Measurements from ENCODE around the gene ATP1A3.
"Not testable (repeated sequence)": the region's sequence is repeated elsewhere in the genome, so short reads cannot be mapped to it uniquely, and the experiment has no call there.

The ATP1A3 gene

DNA sequence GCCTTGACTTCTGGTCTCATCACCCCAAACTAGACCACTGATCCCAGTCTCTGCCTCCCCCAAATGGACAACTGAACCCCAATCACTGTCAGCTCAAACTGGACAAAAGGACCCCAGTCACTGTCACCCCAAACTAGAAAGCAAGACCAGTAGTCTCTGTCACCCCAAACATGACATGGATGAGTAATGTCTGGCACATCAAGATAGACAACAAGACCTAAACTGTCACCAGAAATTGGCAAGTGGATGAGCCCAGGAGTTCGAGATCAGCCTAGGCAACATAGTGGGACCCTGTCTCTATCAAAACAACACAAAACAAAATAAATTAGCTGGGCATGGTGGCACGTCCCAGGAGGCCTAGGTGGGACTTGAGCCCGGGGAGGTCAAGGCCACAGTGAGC lies 46.9 kb downstream of the ATP1A3 start:
- no peak for DNase-seq (ENCODE audit: low read depth, low spot score)

DNA sequence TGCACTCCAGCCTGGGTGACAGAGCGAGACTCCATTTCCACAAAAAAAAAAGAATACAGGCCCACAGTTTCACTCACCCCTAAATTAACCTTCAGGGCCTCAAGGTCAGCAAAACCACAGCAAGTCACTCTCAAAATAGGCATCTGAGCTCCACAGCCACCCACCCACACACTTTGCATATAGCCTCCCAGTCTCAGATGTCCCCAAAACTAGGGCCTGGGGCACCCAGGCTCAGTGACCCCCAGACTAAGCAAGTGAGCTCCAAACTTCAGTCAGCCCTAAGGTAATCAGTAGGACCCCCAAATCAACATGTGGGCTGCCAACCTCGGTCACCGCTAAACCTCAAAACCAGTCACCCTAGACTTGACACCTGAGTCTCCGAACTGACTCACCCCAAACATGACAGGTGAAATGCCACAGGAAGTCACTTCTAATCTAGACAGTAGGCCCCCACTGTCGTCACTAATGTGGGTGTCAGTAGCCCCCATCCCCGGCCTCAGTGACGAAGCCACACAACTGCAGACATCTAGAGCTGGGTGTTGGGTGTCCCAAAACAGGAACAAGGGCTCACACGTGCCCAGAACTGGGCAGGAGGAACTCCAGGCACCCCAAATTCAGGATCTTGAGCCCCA lies 48.8 kb downstream of the ATP1A3 start:
- no peak for DNase-seq (ENCODE audit: low read depth, low spot score)

DNA sequence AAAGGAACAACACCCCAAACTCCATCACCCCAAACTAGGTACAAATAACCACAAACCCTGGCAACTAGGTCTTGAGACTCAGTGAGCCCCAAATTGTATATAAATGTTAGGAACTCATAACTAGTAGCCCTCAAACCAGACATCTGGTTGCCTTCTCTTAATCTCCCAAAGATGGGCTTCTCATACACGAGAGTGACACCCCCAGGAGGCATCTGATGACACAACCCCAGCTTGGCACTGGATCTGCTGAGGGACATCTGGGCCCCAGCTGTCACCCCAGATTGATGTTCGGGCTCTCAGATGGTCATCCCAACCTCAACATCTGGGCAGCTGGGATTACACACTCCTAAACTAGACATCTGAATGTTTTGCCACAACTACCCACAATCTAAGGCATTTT lies 49.7 kb downstream of the ATP1A3 start:
- no peak for DNase-seq (ENCODE audit: low read depth, low spot score)

DNA sequence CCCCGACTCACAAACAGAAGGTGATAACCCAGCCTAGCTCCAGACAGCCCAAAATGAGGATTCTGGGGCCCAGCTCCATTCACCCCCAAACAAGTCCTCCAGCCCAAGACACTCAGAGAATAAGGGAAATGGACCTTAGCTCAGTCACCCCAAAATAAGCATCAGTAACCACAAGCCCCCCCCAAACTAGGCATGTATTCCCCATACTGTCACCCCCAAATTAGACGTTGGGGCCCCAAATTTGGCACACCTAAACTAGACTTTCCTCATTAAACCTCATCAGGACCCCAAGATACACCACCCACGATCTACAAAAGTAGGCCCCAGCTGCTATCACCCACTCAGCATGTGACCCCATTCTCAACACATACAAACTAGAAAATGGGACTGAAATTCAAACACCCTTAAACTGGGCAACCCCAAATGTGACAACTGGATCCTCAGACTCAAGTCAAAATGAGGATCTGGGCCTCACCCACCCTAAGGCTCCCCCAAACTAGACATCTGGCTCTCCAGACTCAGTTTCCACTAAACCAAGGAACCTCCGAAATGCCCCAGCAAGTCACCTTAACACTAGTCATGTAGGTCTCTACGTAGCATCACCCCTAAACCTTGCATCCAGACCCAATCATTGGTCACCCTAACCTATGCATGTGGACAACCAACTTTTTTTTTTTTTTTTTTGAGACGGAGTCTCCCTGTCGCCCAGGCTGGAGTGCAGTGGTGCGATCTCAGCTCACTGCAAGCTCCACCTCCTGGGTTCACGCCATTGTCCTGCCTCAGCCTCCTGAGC lies 52.4 kb downstream of the ATP1A3 start:
- no peak for DNase-seq (ENCODE audit: low read depth, low spot score)

DNA sequence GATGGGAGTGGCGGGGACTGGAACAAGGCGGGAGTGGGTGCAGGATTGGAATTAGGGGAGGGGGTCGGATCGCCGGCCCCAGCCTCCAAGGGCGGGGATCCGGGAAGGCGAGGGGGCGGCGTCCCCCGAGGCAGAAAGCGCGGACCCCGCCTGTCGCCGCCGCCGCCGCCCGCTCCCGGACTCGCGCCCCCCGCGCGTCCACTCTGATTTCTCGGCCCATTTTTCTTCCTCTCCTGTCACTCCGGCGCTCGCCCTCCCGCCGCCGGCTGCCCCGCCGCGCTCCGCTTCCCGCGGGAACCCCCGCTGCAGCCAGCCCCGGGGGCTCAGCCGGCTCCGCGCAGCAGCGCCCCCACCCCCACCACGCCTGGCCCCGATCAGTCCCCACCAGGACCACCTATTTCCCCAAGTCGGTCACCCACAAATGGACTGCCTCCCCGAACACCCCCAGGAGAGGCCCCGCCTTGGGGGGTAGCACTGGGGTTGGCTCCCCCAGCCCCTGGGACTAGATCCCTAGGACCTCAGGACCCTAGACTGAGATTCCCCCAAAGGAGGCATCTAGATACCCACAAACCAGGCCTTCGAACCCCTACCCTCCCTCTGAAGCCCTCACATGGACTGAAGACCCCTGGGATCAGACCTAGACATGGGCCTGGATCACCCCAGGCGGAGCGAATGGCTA lies 53.2 kb downstream of the ATP1A3 start:
- no peak for DNase-seq (ENCODE audit: low read depth, low spot score)

DNA sequence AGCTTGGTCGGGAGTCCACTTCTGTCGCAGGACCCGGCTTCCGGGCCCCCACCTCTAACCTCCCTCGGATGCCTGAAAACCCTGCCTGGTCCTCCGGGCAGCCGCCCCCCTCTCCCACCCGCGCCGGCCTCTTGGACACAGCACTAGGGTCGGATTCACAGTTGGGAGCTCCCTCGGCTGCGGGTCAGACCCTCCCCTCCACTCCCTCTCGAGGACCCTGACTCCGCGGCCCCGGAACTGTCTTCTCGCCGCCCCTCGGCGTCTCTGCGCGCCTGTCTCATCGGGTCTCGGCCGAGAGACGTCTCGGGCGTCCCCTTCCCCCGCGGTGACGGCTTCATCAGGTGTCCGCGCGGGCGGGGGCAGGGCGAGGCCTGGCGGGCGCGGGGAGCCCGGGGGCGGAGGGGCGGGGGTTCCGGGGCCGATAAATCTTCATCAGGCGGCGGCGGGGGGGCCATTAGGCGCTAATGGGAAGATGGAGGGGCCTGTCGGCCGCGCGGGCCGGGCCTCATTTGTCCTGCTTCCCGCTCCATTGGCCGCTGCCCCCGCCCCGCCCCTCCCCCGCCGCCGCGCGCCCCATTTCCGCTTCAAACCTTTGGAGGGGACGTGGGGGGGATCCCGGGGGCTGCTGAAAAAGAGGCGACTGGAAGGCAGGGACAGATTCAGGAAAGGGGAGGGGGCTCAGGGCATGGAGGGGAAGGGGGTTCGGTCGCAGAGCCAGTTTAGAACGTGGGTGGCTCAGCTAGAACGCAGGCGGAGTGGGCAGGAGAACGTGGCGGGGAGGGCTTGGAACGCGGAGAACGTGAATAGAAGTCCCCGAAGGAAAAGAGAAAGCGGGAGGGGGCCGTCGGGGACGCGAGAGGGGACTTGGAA lies 53.9 kb downstream of the ATP1A3 start:
- no peak for DNase-seq (ENCODE audit: low read depth, low spot score)

DNA sequence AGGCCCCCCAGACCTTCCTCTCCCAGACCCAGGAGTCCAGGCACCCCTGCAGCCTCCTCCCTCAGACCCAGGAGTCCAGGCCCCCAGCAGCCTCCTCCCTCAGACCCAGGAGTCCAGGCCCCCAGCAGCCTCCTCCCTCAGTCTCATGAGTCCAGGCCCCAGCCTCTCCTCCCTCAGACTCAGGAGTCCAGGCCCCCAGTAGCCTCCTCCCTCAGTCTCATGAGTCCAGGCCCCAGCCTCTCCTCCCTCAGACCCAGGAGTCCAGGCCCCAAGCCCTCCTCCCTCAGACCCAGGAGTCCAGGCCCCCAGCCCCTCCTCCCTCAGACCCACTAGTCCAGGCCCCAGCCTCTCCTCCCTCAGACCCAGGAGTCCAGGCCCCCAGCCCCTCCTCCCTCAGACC lies 54.8 kb downstream of the ATP1A3 start:
- not testable (repeated sequence) for DNase-seq (ENCODE audit: low read depth, low spot score)

DNA sequence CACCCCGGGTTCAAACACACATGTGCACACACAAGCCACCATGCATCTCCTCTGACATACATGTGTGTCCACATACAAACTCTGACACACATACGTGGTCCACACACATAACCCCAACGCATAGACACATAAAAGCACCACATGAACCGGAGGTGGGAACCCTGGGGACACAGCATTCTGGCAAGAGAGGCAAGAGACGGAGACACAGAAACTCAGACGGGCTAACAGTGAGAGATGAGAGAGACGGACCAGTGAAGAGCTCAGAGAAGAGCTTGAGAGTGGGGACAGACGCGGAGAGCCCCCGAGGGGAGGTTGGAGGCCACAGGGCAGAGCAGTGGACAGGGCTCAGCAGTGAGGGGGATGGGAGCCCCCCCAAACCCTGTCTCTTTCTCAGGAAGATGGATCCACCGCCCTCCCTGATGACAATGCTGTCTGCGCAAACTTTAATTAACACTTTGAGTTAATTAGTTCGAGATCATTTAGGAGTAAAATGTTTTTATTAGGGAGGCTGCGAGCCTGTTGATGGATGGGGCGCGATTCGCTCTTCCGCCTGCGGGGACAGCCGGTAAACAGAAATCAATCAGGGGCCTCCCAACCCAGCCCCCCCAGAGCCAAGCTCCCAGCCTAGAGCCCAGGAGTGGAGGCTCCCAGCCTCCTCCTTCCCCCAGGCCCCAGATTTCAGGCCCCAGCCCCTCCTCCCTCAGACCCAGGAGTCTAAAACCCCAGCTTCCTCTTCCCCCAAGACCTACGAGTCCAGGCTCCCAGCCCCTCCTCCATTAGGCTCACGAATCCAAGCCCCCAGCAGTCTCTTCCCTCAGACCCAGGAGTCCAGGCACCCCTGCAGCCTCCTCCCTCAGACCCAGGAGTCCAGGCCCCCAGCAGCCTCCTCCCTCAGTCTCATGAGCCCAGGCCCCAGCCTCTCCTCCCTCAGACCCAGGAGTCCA lies 56.2 kb downstream of the ATP1A3 start:
- DNase-seq (ENCODE audit: low read depth, low spot score) = no peak

DNA sequence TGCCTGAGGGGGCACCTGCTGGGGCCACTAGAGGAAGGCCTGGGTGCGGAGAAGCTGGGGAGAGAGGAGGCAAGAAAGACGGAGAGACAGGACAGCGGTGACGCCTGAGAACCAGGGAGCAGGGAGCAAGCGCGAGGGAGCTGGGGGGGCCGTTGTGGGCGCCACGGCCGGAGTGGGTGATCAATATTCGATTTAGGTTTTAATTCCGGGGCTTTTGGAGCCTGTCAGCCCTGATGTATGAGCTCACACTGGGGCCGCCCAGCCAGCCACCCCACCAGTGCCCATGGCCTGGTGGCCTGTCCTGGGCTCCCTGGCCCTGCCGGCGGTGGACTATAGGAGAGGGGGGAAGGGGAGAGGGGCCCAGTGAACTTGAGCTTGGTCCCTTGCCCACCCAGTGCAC lies 57.1 kb downstream of the ATP1A3 start:
- no peak for DNase-seq (ENCODE audit: low read depth, low spot score)

DNA sequence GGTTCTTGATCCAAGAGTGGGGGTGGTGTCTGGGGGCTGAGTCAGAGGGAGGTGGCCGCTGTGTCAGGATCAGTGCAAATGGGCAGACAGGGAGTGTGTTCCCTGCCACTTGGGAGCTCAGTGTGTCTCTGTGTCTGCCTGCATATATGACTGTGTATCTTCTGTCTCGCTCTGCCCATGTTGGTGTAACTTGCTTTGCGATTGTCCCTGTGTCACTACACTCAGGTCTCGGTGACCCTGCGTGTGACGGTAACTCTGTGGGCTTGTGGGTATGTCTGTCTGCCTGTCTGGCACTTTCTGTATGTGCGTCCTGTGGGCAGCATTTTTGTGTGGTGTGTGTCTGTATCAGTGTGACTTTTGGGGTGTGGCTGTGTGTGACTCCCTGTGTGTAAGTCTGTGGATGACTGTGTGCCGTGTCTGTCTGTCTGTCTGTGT lies 57.6 kb downstream of the ATP1A3 start:
- no peak for DNase-seq (ENCODE audit: low read depth, low spot score)

DNA sequence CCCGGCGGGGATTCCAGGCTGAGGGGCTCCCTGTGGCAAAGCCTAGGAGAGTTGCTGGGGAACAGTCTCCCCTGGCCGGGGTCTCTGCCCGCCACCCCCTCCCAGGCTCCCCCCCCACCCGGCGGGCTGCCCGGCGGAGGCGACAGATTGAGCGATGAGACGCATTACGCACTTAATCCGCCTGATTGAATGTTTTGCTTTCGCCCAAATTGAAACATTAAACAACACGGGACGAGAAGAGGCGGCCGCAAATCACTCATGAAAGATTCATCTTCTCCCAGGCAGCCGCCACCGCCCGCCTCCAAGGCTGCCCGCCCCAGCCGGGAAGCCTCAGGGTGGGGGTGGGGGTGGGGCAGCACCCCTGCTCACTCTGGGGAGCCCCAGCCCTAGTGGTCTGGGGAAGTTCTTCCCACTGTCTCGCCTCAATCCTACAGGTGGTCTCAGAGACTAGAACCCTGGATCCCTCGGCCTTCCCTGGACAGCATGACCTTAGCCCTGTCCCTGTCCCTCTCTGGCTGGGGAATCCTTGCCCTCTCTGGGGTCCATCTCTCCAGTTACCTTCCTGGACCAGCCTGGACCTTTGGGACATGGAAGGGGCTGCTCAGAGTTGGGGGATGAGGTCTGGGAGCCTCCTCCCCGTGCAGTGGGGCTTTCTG lies 58.1 kb downstream of the ATP1A3 start:
- no peak for DNase-seq (ENCODE audit: low read depth, low spot score)

DNA sequence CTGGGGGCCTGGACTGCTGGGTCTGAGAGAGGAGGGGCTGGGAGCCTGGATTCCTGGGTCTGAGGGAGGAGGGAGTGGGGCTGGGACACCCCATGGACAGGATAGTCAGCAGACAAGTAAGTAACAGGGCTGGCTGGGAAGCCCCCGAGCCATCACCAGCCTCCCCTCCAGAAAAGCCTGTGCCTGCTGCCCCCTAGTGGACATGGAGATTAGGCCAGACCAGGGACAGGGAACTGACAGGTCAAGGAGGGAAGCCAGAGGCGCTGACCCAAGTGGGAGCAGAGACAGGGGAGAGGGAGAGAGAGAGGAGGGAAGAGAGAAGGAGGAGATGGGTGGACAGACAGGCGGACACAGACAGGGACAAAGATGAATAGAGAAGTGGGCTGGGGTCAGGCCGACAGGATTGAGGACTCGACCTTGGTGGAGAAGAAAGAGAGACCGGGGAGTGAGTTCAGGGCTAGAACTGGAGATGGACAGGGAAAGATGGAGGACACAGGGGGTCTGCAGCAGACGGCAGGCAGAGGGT lies 59.1 kb downstream of the ATP1A3 start:
- DNase-seq (ENCODE audit: low read depth, low spot score) = peak; percentile 79

DNA sequence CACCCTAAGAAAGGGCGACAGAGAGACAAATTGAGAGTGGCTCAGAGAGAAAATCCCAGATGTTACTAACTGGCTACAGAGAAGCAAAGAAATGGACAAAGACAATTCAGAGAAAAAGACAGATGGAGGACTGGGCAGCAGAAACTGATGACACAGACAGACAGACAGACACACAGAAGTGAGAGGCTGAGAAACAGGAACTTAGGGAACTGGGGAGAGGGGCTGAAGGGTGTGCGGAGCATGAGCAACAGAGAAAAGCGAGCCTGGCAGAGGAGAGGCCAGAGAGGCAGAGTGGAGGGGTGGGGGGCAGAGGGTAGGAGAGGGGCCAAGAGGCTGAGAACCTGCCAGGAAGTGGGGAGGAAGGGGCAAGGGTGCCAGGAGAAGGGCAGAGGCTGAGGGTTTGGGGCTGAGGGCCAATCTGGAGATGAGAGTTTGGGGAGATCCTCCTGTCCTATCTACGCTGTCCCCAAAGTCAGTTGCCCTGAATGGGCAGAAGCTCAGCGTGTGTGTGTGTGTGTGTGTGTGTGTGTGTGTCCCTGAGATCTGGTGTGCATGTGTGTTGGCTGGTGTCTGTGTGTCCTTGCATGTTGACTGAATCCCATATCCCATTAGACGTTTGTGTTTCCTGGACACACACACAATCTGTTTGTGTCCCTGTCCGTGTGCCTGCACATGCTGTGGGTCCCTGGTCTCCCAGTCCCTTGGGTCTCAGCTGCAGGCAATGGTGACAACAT lies 60.2 kb downstream of the ATP1A3 start:
- no peak for DNase-seq (ENCODE audit: low read depth, low spot score)

DNA sequence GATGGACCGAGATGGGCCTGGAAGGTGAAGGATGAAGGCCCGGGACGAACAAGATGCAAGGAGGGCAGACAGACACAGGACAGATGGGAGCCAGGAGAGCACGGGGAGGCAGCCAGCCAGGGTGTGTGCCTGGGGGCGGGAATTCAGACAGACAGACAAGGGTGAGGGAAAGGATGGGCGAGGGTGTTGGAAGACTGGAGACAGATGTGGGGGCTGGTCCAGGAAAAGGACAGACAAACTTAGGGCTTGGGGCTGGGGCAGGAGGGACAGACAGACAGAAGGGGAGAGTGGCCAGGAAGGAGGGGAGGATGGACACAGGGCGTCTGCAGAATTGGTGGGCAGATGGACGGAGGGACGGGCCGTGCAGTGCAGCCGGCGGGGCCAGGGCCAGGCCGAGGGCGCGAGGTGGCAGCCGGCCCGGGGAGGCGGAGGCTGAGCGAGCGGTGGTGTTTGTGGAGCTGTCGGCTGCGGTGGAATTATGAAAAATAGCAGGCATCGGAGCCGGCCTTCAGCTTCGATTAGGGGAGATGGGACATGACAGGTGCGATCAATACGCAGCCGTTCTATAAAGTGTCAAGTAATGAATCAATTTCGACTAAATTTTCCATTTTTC lies 61.2 kb downstream of the ATP1A3 start:
- no peak for DNase-seq (ENCODE audit: low read depth, low spot score)

DNA sequence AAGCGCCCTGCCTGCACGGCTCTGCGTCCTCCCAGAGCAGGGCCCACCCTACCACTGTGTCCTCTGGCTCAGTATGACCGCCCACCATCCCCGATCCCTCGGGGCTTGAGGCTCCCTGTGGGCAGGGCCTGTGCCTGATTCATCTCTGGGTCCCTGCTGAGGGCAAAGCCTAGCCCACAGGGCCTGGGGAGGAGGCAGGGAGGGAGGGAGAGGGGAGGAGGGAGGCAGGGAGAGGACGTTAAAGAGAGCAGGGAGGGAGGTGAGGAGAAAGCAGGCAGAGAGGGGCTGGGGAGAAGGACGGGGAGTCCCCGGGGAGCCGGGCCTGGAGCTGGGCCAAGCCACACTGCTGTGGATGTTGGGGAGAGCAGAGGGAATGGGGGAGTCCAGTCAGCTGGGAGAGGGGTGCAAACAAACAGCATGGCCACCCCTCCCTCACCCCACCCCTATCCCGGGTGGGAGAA lies 61.7 kb downstream of the ATP1A3 start:
- no peak for DNase-seq (ENCODE audit: low read depth, low spot score)

DNA sequence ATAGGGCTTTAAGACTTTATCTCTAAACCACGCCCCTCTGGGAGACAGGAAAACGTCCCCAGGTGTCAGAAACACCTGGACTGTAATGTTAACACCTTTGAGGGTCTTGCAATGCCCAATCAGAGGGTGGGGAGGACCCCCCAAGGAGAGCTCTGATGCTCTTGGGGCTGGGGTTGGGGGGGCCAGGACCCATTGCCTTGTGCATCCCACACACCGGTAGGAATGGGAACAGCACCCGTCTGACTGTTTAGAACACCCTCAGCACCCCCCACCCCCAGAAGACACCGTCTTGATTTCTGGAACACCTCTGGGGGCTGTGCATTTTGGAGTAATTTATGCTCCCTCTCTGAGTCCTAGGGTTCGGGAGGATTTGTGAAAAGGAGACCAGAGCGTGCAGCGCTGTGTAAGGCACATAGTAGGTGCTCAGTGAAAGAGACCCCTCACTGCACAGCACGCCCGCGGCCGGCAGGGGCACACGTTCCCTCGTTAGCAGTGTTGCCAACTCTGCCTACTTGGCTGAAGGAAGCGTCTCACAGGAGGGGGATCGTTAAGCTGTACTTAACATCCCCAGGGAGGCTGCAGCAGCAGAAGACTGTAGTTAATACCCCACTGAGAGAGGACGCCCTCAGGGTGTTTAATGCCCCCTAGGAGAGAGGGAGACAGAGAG lies 63.0 kb downstream of the ATP1A3 start:
- DNase-seq (ENCODE audit: low read depth, low spot score) = no peak

DNA sequence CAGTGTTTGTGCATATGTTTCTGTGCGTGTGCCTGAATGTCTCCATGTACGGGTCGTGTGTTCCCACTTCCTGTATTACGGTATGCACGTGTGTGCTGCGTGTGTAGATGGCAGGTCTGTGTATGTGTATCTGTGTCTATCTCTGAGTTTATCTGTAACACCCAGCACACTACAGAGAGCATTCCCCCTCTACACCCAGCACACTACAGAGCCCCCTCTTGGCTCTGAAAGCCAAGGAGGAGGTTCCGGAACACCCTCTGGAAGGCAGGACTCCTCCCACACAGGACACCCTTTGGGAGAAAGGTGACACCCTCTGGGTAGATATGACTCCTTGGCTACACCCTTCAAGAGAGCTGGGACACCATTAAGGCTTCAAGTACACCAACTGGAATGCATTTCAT lies 63.7 kb downstream of the ATP1A3 start:
- DNase-seq (ENCODE audit: low read depth, low spot score) = no peak

DNA sequence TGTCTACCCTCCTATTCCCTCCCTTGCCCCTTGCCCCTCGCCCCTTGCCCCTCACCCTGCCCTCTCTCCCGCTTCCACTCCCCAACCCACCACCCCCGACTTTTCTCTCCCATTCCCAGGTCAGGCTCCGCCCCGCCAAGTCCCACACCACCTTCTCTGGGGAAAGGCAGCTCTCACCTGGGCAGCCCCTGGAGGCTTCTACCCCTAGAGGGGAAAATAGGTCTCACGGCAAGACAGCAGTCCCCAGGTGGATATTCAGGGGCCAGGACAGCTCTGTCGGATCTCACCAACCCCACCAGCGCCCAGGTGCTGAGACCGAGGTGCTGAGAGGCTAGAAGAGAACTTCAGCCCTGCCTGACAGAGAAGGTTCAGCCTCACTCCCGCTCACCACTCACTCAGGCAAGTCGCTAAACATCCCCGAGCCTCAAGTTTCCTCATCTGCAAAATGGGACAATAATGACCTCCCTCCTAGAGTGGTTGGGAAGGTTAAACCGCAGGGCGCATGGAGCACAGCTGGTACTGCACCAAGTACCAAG lies 64.4 kb downstream of the ATP1A3 start:
- no peak for DNase-seq (ENCODE audit: low read depth, low spot score)

Data from astrocyte of the hippocampus (primary cell).